ENCODE data around the gene FAM221A.
"Not testable (repeated sequence)": the region's sequence is repeated elsewhere in the genome, so short reads cannot be mapped to it uniquely, and the experiment has no call there.

Gene FAM221A

GRCh38 chr7:23661385-23661784 is 18.6 kb upstream of the FAM221A start:
- H3K4me3 ChIP-seq (ENCODE audit: low read depth, low read length): no peak overlapping the region
- no peak for TF ChIP-seq CTCF (IDR thresholded peaks at IDR 0.05; ENCODE audit: low read depth, low read length)

GRCh38 chr7:23662124-23662983 is 17.6 kb upstream of the FAM221A start:
- no peak overlapping the region for H3K4me3 ChIP-seq (ENCODE audit: low read depth, low read length)
- TF ChIP-seq CTCF (IDR thresholded peaks at IDR 0.05; ENCODE audit: low read depth, low read length): no peak

- TF ChIP-seq CTCF (IDR thresholded peaks at IDR 0.05; ENCODE audit: low read depth, low read length): no peak
Measured at GRCh38 chr7:23662984-23663313, 17.1 kb upstream of the FAM221A start.

GRCh38 chr7:23664122-23664521 is 15.9 kb upstream of the FAM221A start:
- no peak overlapping the region for H3K4me3 ChIP-seq (ENCODE audit: low read depth, low read length)
- no peak for TF ChIP-seq CTCF (IDR thresholded peaks at IDR 0.05; ENCODE audit: low read depth, low read length)

More at GRCh38 chr7:23662984-23663313, 17.1 kb upstream of the FAM221A start:
- no peak overlapping the region for H3K4me3 ChIP-seq (ENCODE audit: low read depth, low read length)

- no peak overlapping the region for H3K4me3 ChIP-seq (ENCODE audit: low read depth, low read length)
- TF ChIP-seq CTCF (IDR thresholded peaks at IDR 0.05; ENCODE audit: low read depth, low read length): no peak
Measured at GRCh38 chr7:23672033-23672432, 8.0 kb upstream of the FAM221A start.

GRCh38 chr7:23680414-23681405 is 711 bp downstream of the FAM221A start:
- peak overlapping the region; percentile 56 for H3K4me3 ChIP-seq (ENCODE audit: low read depth, low read length)
- TF ChIP-seq CTCF (IDR thresholded peaks at IDR 0.05; ENCODE audit: low read depth, low read length): no peak

- H3K4me3 ChIP-seq (ENCODE audit: low read depth, low read length): not testable (repeated sequence)
Measured at GRCh38 chr7:23684041-23684440, 4.0 kb downstream of the FAM221A start.

All from WI38 (cell line).